Stomach (tissue), 4 donors: Measurements from ENCODE around the gene CRTC2.
"Not testable (repeated sequence)": the region's sequence is repeated elsewhere in the genome, so short reads cannot be mapped to it uniquely, and the experiment has no call there.

Experiments used
- POLR2A ChIP-seq, 4 donors: fragments of 450-650 bp; IDR thresholded peaks; one replicate each; pipeline ENCODE4 v1.6.1; 2016; ENCODE audit warnings: antibody characterized with exemption in 4 of 4, control low read depth in 2 of 4, mild to moderate bottlenecking in 1 of 4, moderate library complexity in 1 of 4
- TF ChIP-seq, protein P1 (sequence below), 7 experiments: fragments of 450-650 bp in 4 of 7; fragments of 200-600 bp in 3 of 7; sonication (generic) in 3 of 7; IDR thresholded peaks; one replicate each; pipeline ENCODE4 v1.5.1; 2016 to 2019; ENCODE audit warnings: antibody characterized with exemption in 7 of 7, control low read depth in 2 of 7, mild to moderate bottlenecking in 1 of 7

DNA sequence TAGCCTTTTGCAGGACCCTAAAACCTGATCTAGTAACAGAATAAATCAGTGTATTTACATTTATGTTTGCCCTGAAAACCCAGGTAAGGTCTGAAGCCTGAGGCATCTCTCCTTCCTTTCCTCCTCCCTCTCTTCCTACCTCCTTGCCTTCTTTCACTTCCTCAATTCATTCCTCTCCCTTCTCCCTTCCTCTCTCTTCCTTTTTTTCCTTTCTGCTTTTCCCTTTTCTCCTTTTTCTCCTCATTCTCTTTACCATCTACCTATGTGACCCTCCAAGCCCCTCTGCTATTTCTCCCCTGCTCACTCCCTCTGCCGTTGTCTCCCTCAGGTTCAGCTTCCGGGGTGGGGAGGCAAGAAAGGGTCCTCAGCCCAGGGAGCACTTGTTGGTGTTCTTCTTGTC is 23.3 kb upstream of the CRTC2 start:
- TF ChIP-seq, protein P1, sequence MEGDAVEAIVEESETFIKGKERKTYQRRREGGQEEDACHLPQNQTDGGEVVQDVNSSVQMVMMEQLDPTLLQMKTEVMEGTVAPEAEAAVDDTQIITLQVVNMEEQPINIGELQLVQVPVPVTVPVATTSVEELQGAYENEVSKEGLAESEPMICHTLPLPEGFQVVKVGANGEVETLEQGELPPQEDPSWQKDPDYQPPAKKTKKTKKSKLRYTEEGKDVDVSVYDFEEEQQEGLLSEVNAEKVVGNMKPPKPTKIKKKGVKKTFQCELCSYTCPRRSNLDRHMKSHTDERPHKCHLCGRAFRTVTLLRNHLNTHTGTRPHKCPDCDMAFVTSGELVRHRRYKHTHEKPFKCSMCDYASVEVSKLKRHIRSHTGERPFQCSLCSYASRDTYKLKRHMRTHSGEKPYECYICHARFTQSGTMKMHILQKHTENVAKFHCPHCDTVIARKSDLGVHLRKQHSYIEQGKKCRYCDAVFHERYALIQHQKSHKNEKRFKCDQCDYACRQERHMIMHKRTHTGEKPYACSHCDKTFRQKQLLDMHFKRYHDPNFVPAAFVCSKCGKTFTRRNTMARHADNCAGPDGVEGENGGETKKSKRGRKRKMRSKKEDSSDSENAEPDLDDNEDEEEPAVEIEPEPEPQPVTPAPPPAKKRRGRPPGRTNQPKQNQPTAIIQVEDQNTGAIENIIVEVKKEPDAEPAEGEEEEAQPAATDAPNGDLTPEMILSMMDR (IDR thresholded peaks at IDR 0.05): not testable (repeated sequence)
- not testable (repeated sequence) for TF ChIP-seq POLR2A (IDR thresholded peaks at IDR 0.05)
